ENCODE data around the gene RPL35A.
A peak's percentile ranks its signal among the peaks of the same experiment; 100 is the strongest.
"Not testable (repeated sequence)": the region's sequence is repeated elsewhere in the genome, so short reads cannot be mapped to it uniquely, and the experiment has no call there.

The RPL35A gene

DNA sequence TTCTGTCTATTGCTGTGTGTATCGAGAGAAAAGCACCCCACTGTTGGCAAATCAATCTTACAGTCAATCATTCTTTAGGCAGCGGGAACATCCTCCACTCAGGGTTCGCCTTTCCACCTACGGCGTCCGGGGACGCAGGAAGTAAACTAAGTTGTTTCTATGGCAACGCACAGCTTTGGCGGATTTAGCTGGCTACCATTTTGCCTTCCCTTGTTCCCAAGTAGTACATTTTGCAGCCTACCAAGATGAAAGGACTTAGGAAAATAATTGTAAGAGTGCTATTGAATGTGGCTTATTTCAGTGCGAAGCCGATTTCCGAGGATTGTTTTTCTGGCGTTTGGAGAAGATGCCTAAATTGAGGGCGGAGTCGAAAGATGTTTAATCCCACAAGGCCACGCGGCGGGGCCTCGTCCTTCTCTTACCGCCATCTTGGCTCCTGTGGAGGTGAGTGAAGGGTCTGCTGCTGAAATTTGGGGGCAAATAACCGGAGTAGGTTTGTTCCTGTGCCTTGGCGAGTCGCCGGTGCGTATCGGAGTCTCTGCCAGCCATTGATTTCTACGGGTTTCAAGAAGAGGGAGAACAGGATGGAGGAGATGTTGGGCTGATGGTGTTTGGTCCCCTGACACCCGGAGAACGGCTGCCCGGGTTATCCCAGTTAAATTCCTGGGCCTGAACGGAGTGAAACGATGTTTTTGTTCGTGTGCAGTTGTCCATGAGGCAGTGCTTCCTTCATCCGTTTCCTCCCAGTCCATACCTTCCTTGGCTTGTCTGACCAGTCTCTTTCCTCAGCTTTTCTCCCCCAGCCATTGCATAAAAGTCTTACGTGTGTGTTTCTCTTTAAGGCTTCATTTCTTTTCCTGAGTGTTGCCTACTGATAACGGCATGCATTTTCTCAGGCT is at the start of gene RPL35A:
TSS of gene RPL35A (plus strand) at position 413 of the 899 bp plus-strand sequence. CDS start 778 bp downstream, outside the sequence.
- DNase-seq (ENCODE audit: low read depth in 2 of 2) = peak; percentile 53 to 69

DNA sequence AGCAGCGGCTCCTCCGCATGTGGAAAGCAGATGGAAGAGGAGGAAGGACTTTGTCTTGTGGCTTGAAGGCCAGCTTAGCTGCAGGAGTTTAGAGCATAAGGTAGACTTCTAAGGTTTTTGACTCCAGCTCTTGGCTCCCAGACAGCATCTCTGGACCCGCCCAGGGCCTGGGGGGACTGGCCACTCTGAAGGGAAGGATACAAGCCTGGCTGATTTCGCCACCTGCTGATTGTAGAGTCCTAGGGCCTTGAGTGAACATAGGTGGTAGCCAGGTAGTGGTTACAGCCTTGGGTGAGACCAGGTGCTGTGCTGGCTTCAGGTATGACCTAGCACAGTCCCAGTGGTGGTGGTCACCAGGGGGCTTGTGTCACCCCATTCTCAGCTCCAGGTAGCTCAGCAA is 48.4 kb upstream of the RPL35A start:
- no peak for DNase-seq (ENCODE audit: low read depth in 2 of 2)

DNA sequence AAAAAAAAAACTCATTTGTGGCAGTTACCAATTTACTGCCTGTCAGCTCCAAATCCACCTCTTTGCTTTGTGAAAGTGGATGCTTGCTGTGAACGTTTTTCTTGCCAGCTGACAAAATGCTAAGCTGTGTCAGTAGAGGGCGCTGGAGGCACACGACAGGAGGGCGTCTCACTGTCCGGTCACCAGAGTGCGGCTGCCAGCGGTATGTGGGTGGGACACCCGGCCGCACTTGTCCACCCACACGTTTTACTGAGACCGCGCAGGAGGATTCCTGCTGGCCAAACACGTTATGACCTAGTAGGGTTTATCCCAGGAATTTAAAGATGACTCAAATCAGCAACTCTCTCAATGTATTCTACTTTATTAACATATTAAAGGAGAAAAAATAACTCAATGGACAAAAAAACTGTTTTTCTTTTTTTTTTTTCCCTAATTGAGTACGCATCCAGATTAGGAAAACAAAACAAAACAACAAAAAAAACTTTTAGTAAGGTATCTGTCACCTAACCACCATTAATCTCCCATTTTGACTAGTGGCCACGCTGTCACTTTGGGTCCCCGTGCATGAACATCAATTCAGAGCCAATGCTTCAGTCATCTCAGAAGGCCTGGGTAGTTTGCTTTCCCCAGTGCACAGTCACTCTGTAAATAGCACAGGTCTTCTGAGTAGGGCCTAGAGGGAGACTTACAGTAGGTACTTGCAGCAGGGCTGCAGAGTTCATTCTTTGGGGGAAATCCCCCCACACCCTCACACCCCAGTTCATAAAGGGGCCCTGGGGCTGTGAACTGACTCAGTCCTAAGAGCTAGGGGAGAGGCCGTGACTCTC is 43.8 kb upstream of the RPL35A start:
- peak; percentile 57 to 59 for DNase-seq (ENCODE audit: low read depth in 2 of 2)

DNA sequence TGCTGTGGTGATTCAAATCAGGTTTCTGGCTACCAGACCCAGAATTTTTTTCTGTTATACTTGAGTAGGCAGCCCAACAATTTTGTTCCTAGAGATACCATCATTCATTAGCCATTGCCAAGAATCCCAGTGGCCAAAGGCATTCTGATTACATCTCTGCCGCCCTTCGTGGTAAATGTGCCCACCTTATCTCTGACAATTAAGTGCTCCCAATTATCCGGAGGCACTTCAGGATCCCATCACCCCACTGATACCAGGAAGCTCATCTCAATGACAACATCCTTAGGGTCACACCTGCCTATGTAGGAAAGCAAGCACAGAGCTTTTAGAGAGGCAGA is 43.2 kb upstream of the RPL35A start:
- DNase-seq (ENCODE audit: low read depth in 2 of 2) = no peak

DNA sequence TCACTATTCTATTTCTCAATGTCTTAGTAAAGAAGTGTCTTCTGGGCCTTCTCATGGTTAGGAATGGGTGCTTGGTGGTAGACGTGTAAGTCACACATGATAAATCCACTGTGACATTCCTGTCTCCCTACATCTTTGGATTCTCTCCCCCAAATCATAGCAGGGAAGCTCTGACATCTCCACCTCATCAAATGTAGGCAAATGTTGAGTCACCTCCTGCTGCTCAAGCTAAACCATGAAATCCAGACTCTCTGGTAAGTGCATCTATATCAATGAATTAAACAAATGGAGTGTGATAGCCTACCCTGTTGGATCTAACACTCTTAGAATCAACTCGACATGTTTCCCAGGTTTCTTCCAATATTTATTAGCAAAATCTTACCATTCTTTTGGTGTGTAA is 42.8 kb upstream of the RPL35A start:
- no peak for DNase-seq (ENCODE audit: low read depth in 2 of 2)

DNA sequence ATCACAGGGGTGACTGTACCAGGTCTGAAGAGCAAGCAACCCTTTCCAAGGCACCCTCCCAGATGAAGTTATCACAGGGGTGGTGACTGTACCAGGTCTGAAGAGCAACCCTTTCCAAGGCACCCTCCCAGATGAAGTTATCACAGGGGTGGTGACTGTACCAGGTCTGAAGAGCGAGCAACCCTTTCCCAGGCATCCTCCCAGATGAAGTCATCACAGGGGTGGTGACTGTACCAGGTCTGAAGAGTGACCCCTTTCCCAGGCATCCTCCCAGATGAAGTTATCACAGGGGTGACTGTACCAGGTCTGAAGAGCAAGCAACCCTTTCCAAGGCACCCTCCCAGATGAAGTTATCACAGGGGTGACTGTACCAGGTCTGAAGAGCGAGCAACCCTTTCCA is 41.4 kb upstream of the RPL35A start:
- DNase-seq (ENCODE audit: low read depth in 2 of 2) = not testable (repeated sequence)

DNA sequence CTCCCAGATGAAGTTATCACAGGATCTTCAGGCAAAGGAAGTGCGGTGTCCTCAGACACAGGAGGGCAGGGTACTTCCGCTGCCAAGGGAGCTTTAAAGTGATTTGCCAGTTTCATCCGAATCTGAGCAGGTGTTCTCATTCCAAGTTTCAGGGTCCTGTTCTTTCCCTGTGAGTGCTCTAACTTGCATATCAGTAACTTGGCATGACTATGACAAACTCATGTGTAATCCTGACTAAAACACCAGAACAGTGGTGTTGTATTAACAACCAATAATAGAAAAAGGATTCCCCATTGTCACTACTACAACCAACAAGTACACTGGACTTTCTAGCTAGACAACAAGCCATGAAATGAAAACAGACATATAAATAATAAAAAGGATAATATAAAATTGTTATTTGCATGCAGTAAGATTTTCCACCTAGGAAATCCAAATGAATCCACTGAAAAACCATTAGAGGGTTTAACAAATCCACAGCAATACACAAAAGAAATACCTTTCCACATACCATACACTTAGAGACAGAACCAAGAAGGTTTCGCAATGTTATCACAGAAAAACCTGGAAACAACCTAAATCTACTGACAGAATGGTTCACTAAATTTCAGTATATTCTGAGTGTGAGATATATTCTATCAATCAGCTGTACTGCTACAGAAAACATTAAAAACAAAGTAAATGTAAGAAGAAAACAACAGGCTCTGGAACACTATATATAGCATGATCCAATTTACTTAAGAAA is 40.9 kb upstream of the RPL35A start:
- no peak for DNase-seq (ENCODE audit: low read depth in 2 of 2)

DNA sequence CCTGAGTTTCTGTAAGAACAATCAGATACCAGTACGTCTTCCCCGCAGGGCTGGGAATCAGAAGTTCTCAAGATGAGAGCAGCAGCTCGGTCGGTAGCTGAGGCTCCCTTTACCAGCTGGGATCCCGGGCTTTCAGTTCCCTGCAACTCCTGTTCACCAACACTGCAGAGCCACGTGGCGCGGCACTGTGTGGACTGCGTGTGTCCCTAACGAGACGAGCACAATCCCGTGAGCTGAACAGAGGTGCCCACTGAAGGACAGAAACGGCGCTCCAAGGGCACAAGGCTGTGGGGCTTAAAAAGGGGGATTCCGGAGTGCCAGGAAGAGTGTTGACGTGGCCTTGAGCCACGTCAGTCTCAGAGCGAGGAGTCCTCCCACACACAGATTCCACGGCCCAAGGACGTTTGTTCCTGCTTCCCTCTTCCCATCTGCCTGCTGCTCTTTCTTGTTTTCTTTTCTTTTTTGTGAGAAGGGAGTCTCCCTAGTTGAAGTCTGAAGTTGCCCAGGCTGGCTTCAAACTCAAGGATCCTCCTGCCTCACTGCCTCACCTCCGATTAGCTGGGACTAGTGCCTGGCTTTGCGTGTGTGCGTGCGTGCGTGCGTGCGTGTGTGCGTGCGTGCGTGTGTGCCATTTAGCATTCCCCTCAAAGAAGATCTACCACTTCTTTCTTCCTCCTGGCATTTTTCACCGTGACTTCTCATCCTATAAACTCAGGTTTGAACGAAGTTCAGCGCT is 37.1 kb upstream of the RPL35A start:
- no peak for DNase-seq (ENCODE audit: low read depth in 2 of 2)

DNA sequence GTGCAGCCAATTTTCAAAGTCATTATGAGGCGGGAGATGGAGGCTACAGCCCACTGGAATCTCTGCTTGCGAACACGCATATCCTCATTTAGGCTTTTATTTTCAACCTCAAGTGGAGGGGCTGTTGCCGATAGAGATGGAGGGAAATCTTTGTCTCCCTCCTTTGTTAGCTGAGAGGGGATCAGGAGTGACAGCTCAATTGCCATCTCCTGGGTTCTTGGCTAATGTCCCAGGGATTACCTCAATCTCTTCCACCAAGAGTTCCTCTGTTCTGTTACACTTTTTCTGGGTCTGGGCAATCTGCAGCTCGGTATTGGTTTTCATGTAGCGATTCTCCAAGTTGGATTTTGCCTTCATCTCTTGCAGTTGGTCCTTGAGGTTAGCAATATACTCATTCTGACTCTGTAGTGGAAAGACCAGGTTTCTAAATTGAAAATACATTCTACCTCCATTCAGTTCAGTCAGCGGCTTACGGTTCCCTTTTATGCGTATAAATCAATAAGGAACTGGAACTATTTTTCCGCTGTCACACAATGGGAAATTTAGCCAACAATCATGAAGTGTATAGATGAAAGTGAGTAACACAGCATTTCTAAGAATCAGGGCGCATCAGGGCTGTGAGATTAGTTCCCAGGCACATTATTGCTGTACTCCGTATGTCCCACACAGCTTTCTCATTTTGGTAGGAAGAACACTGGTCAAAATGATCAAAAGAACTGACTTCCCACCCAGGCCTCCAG is 36.2 kb upstream of the RPL35A start:
- DNase-seq (ENCODE audit: low read depth in 2 of 2) = no peak

DNA sequence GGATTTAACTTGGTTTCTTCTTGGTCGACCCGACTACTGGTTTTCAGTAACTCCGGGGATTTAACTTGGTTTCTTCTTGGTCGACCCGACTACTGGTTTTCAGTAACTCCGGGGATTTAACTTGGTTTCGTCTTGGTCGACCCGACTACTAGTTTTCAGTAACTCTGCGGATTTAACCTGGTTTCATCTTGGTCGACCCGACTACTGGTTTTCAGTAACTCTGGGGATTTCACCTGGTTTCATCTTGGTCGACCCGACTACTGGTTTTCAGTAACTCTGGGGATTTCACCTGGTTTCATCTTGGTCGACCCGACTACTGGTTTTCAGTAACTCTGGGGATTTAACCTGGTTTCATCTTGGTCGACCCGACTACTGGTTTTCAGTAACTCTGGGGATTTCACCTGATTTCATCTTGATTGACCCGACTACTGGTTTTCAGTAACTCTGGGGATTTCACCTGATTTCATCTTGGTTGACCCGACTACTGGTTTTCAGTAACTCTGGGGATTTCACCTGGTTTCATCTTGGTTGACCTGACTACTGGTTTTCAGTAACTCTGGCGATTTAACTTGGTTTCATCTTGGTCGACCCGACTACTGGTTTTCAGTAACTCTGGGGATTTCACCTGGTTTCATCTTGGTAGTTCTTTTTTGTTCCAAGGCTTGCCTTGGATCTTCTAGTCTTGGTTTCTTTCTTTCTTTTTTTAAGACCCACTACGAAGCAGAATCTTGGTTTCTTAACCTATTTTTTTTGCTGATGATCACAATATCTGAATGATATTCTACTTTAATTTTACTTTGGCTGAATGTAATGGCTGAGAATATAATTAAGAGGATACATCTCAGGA is 28.3 kb upstream of the RPL35A start:
- not testable (repeated sequence) for DNase-seq (ENCODE audit: low read depth in 2 of 2)

DNA sequence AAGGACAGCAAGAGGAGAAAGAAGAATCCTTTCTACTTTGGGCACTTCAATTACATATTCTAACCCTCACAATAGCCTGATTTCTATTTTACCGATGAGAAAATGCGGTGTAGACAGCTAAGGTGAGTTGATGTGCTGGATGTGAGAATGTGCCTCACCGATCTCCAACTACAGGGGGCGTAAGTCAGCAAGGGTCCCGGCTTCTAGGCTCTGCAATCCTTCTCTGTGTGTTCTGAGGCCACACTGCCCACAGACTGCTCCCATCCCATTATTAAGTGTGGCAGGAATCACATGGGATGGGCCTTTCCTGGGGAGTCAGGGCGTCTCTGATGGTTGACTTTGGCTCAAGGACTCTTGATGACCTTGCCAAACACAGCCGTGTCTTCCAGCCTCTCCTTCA is 23.6 kb upstream of the RPL35A start:
- DNase-seq (ENCODE audit: low read depth in 2 of 2) = no peak

DNA sequence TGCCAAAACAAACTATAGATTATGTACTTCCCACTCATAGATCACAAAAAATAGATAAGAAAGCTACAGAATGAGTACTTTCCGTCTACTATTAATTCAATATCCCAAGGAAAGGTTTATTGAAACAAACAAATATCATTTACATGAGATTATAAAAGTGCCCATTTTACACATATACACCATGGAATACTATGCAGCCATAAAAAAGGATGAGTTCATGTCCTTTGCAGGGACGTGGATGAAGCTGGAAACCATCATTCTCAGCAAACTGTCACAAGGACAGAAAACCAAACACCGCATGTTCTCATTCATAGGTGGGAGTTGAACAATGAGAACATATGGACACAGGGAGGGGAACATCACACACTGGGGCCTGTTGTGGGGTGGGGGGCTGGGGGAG is 22.4 kb upstream of the RPL35A start:
- not testable (repeated sequence) for DNase-seq (ENCODE audit: low read depth in 2 of 2)

DNA sequence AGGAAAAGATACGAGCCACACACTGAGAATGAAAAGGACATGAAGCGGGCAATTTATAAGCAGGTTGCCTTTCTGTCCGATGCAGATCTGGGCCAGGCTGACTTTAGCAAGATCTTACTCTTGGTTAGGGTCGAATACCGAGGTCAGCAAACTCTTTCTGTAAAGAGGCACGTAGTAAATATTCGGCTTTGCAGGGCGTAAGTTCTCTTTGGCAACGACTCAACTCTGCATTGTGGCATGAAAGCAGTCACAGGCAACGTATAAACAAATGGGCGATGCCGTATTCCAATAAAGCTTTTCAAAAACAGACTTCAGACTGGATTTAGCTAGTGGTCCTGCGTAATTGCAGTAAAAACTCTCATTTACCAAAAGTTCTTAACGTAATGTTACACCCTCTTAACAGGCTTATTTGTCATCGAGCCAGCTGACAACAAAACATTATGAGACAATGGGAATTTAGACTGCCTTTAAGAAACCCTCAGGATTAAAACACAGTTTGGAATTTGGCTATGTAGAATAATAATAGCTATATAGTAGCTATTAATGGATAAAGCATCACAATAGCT is 13.1 kb upstream of the RPL35A start:
- no peak for DNase-seq (ENCODE audit: low read depth in 2 of 2)

DNA sequence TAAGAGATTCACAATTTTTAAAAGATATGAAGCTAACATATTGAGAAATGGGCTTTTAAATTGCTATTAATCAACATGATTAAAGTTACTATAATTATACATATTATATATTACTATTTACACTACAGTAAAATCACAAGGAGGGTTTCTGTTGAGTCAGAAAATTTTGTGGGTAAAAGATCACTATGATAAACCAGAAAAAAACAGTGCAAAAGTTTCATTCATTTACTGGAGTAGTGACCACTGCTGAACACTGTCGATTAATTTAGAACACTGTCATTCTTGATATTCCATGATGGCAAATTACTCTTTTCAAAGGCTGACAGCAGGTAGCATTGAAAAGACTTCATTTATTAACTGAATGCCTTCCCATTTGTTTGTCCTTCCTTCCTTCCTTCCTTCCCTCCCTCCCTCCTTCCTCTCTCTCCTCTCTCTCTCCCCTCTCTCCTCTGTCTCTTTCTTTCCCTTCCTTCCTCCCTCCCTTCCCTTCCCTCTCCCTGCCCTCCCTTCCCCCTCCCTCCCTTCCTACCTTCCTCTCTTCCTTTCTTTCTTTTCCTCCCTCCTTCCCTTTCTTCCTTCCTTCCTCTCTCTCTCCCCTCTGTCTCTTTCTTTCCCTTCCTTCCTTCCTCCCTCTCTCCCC is 9.1 kb upstream of the RPL35A start:
- no peak for DNase-seq (ENCODE audit: low read depth in 2 of 2)

DNA sequence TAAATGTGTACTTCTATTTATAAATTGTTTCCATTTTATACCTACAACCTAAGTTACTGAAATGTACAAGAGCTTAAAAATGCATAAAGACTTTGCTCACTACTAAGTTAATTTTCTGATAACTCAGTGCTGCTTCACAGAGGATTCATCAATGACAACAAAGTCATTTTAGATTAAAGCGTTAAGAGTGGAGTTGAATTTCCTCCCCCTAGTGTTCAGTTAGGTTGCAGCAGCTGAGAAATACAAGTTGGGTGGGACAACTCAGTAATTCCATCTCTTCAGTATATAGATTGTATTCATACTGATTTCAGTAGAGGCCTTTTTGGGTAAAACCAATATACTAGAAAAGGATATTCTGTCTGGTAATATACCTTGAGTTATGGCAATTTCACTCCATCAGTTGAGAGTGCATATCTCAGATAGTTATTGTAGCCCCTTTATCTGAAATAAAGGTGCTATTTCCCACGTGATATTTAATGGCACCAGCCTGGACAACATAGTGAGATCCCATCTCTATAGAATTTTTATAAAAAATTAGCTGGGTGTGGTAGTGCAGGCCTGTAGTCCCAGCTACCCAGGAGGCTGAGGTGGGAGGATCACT is 6.9 kb upstream of the RPL35A start:
- no peak for DNase-seq (ENCODE audit: low read depth in 2 of 2)

DNA sequence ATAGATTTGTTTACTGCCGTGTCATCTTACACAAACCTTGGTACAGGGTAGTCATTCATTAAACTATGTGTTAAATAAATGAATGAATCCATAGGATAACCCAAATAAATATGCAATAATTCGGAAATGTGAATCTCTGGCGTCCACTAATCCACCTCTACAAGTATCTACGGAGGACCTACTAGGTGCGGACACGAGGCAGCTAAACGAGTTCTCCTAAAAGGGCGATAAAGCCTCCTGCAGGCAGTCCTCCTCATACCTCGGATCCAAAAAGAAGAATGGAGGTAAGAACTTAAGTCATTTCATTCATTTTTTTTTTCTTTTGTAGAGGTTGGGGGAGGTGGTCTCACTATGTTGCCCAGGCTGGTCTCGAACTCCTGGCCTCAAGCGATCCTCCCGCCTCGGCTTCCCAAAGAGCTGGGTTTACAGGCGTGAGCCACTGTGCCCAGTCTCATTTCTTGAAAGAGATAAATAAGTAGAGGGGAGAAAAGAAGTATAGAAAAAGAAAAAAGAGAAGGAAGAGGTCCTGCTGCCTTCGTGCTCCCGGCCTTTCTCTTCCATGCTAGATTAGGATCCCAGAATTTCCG is 706 bp upstream of the RPL35A start:
- no peak for DNase-seq (ENCODE audit: low read depth in 2 of 2)

DNA sequence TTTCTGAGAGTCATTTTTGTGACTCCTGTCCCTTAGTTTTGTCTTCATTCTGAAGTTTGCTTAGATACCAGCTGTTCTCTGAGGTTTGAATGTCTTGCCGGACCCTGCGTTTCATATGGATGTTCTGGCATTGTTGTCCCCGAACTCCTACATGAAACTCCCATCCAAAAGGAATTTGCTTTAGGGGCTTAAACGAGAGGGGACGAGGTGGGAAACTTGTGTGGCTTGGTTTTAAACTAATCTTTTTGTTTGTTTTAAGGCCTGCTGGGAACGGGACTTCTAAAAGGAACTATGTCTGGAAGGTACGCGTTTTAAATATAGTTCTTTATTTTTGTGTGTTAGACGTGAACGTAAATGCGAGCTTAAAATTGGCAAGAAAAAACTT is 679 bp downstream of the RPL35A start:
- DNase-seq (ENCODE audit: low read depth in 2 of 2) = no peak

DNA sequence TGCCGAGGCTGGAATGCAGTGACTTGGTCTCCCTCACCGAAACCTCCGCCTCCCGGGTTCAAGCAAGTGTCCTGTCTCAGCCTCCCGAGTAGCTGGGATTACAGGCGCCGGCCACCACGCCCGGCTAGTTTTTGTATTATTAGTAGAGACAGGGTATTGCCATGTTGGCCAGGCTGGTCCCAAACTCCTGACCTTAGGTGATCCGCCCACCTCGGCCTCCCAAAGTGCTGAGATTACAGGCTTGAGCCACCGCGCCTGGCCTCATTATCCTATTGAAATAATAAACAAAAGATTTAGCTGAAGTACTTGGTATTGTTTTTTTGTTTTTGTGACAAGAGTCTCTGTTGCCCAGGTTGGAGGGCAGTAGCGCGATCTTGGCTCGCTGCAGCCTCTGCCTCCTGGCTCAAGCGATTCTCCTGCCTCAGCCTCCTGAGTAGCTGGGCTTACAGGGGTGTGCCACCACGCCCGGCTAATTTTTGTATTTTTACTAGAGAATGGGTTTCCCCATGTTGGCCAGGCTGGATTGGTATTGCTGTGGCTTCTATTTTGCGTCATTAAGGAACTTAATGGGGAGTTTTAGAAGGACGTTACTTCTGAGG is 1.5 kb downstream of the RPL35A start:
- DNase-seq (ENCODE audit: low read depth in 2 of 2) = no peak
